ENCODE measurements around the gene SLC35F5. TPM values are rescaled to one million over a fixed set of nuclear protein-coding genes. Genes with fewer than 3 reads are reported as not detected.

SLC35F5 gene
- total and polyA plus RNA-seq, 2 of the 4 experiments (the other 2 are of a cell fraction): 30.5 to 93.4 TPM

DNA sequence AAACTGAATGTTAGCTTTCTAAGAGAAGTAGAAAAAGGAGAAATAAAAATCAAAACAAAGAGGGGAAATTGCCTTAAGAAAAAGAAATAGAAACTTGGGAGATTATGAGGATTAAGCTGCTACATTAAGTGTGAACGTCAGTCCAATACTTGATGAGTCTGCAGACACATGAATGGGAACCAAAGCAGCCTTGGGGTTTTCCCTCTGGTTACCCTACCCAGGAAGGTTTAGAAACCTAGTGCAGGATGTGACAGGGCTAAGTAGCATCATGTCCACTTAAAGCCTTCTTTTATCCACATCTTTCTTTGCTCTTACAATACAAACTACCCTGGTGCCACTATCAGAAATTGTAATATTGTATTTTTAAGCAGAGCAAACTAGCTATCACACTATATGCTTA, 22.3 kb downstream of the SLC35F5 start:
- Histone ChIP-seq H3K27me3 (ENCODE audit: control insufficient read depth, insufficient read depth, low read length) (no peaks in the 10 kb centered on the region), H3K4ac (ENCODE audit: low read depth, low read length) (no peak overlapping the region), H3K4me3 (ENCODE audit: insufficient read depth, low read depth, low read length) (no peak overlapping the region), H3K9me1 (ENCODE audit: insufficient read depth, low read length) (no peaks in the 10 kb centered on the region), H4K8ac (ENCODE audit: low read depth in 2 of 2, low read length in 2 of 2) (no peak overlapping the region), H3K4me1 (ENCODE audit: control insufficient read depth, insufficient read depth, low read length) (no peaks in the 10 kb centered on the region), H2BK20ac (ENCODE audit: low read depth, low read length) (no peak overlapping the region), H4K20me1 (ENCODE audit: insufficient read depth, low read length) (no peaks in the 10 kb centered on the region), H3K79me1 (ENCODE audit: low read depth in 1 of 2, low read length in 2 of 2) (no peaks in the 10 kb centered on the region; a peak in 1 of 4 replicates), H2AFZ (replicated peaks; ENCODE audit: low read length, poor library complexity) (no peak overlapping the region), H3K36me3 (ENCODE audit: control insufficient read depth, insufficient read depth, low read length) (peaks cover 12% of the 10 kb centered on the region), H2BK5ac (ENCODE audit: low read depth, low read length, poor library complexity, severe bottlenecking) (no peak overlapping the region), H3K23ac (ENCODE audit: low read depth, low read length) (no peak overlapping the region), H4K5ac (ENCODE audit: low read depth, low read length) (no peak overlapping the region), H3K9ac (ENCODE audit: low read depth, low read length) (no peak overlapping the region), H3K14ac (replicated peaks; ENCODE audit: low read depth, low read length) (no peak overlapping the region), H2AK5ac (ENCODE audit: low read depth, low read length) (no peak overlapping the region), H3K18ac (ENCODE audit: low read depth, low read length) (no peak overlapping the region), H3K4me2 (ENCODE audit: low read depth, low read length) (no peak overlapping the region), H2BK15ac (ENCODE audit: low read depth, low read length) (no peak overlapping the region), H3K56ac (ENCODE audit: extremely low read depth, insufficient read depth, low read length) (no peak overlapping the region), H4K91ac (ENCODE audit: insufficient read depth, low read depth, low read length) (no peak overlapping the region), H3K27ac (ENCODE audit: insufficient read depth, low read length) (no peak overlapping the region), H3K9me3 (ENCODE audit: control insufficient read depth, insufficient read depth, low read length) (no peaks in the 10 kb centered on the region), H2BK120ac (ENCODE audit: low read depth, low read length) (no peak overlapping the region), H2AK9ac (replicated peaks; ENCODE audit: low read depth, low read length, poor library complexity) (no peak overlapping the region)
- BruUV-seq (replicated peaks): no TSS peak
- ChIA-PET POLR2A (ENCODE audit: unreplicated experiment) (no interaction called here), CTCF (interaction anchor here (1.0 kb wide), 1 partner anchor 11 kb away, joined by 3 read pairs; no protein-coding TSS in a partner anchor)
- DNase-seq (no peak), ATAC-seq (ENCODE audit: low read depth) (no peak)
- dilution Hi-C loops (cut with HindIII; ENCODE audit: low sequenced_read_pairs, unreplicated experiment) (no loop called here), intact Hi-C loops (cut with micrococcal nuclease) (no loop called here), in situ Hi-C loops (cut with MboI; ENCODE audit: low sequenced_read_pairs) (no loop called here)
- TF ChIP-seq POLR2A (IDR thresholded peaks at IDR 0.05; ENCODE audit: low read depth, low read length) (no peak), MXI1 (IDR thresholded peaks at IDR 0.05; ENCODE audit: borderline replicate concordance, low read depth, low read length) (no peak), BHLHE40 (IDR thresholded peaks at IDR 0.05; ENCODE audit: low read depth, low read length) (no peak), CTCF (conservative IDR thresholded peaks at IDR 0.05; ENCODE audit: low read depth, low read length) (no peak), NFE2L2 (IDR thresholded peaks at IDR 0.05; ENCODE audit: low read depth, low read length) (no peak), USF2 (IDR thresholded peaks at IDR 0.05; ENCODE audit: low read depth, low read length) (no peak), MAZ (IDR thresholded peaks at IDR 0.05; ENCODE audit: borderline replicate concordance, low read depth, low read length) (no peak), RAD21 (IDR thresholded peaks at IDR 0.05; ENCODE audit: low read length) (no peak), CEBPB (IDR thresholded peaks at IDR 0.05; ENCODE audit: low read depth, low read length) (no peak), FOS (IDR thresholded peaks at IDR 0.05; ENCODE audit: low read depth, low read length) (no peak), RFX5 (IDR thresholded peaks at IDR 0.05; ENCODE audit: low read depth, low read length) (no peak), SMC3 (IDR thresholded peaks at IDR 0.05; ENCODE audit: low read depth, low read length) (no peak), MAFK (IDR thresholded peaks at IDR 0.05; ENCODE audit: low read depth, low read length) (no peak), RCOR1 (IDR thresholded peaks at IDR 0.05; ENCODE audit: insufficient replicate concordance, low read length) (no peak), CHD1 (IDR thresholded peaks at IDR 0.05; ENCODE audit: low read depth, low read length) (no peak)
- TF ChIP-seq, protein P1, sequence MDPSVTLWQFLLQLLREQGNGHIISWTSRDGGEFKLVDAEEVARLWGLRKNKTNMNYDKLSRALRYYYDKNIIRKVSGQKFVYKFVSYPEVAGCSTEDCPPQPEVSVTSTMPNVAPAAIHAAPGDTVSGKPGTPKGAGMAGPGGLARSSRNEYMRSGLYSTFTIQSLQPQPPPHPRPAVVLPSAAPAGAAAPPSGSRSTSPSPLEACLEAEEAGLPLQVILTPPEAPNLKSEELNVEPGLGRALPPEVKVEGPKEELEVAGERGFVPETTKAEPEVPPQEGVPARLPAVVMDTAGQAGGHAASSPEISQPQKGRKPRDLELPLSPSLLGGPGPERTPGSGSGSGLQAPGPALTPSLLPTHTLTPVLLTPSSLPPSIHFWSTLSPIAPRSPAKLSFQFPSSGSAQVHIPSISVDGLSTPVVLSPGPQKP (IDR thresholded peaks at IDR 0.05; ENCODE audit: borderline replicate concordance, low read depth, low read length): no peak
- no CpG with 5 or more reads among the region's 1 CpG for WGBS, 2 experiments (ENCODE audit: extremely low coverage in 2 of 2, insufficient read length in 1 of 2)
